Keratinocyte (primary cell): ENCODE data around the gene FBN1.

Experiments used
- CTCF ChIP-seq, 3 experiments: IDR thresholded peaks in 1 of 3; conservative IDR thresholded peaks in 1 of 3; optimal IDR thresholded peaks in 1 of 3; 2 replicates in 2 of 3; 3 replicates in 1 of 3; pipeline versions ENCODE3 to v1.5.1; 2011; ENCODE audit warnings: low read length in 3 of 3, mild to moderate bottlenecking in 3 of 3, moderate library complexity in 2 of 3, control low read depth in 1 of 3, inconsistent platforms in 1 of 3; ENCODE audit not compliant: insufficient read depth in 2 of 3; ENCODE audit errors: extremely low read depth in 1 of 3
- EZH2 ChIP-seq: IDR thresholded peaks from one replicate; pipeline ENCODE4 v1.6.1; 2012; ENCODE audit warnings: inconsistent platforms, mild to moderate bottlenecking, low read length, moderate library complexity

DNA sequence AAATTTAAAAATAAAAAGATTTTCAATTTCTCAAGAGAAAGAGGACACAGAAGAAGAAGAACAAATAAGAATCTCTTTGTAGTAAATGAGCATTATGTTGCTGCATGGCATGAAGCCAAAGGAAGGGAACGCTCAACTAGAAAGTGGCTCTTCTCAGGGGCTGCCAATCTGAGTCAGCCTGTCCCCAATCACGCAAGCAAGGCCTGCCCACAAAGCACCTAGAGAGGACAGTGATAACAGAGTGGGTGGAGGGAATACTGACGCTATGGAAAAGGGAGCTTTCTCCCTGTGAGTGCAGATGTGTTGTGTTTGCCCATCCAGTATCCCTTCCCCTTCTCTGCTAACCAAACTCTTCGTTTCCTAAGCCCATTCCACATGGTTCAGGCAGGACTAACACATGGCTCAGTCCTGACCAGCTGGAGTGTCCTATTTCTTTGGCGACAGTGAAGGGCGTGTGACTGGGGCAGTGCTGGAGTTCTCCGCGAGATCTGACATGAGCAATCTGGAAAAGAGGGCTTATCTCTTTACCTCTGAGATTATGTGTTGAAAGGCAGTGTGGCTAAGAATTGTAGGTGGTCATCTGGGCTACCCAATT, 14.2 kb downstream of the FBN1 start:
- no peak for TF ChIP-seq EZH2
- TF ChIP-seq CTCF (optimal IDR thresholded peaks at IDR 0.05 in 1 of 3, IDR thresholded peaks at IDR 0.05 in 1 of 3, conservative IDR thresholded peaks at IDR 0.05 in 1 of 3; ENCODE audit: extremely low read depth in 1 of 3, insufficient read depth in 2 of 3, low read length in 3 of 3) = no peak
